Peyer's patch (tissue), 4 donors: ENCODE measurements around the gene CGNL1. TPM values are rescaled to one million over a fixed set of nuclear protein-coding genes. Genes with fewer than 3 reads are reported as not detected.

Experiments
- DNase-seq, 3 donors: peaks; one replicate each; pipeline ENCODE4 v3.0.0-alpha.2; 2017 to 2019
- H3K27ac ChIP-seq, 4 donors: fragments of 200-600 bp; sonication (generic); one replicate each; pipeline ENCODE4 v1.5.1; 2016 to 2019
- H3K27me3 ChIP-seq, 2 donors: fragments of 200-600 bp; sonication (generic); one replicate each; pipeline ENCODE4 v1.5.1; 2019
- H3K36me3 ChIP-seq, 3 donors: fragments of 200-600 bp; sonication (generic); one replicate each; pipeline ENCODE4 v1.5.1; 2016 to 2019
- H3K4me1 ChIP-seq, 4 donors: fragments of 200-600 bp; sonication (generic); one replicate each; pipeline ENCODE4 v1.5.1; 2016 to 2019
- H3K4me3 ChIP-seq, 4 donors: fragments of 200-600 bp; sonication (generic); 1 replicate in 3 of 4; 2 replicates in 1 of 4; pipeline ENCODE4 v1.5.1; 2016 to 2019; ENCODE audit warnings: mild to moderate bottlenecking in 1 of 4
- H3K9me3 ChIP-seq, 4 donors: fragments of 200-600 bp; sonication (generic); one replicate each; pipeline ENCODE4 v1.5.1; 2016 to 2019; ENCODE audit warnings: mild to moderate bottlenecking in 1 of 4
- CTCF ChIP-seq, 6 experiments: fragments of 450-650 bp in 4 of 6; fragments of 200-600 bp in 2 of 6; sonication (generic) in 1 of 6; IDR thresholded peaks; one replicate each; pipeline ENCODE4 v1.5.1; 2017 to 2019; ENCODE audit warnings: antibody characterized with exemption in 6 of 6, mild to moderate bottlenecking in 3 of 6, moderate library complexity in 1 of 6
- POLR2A ChIP-seq, 2 donors: fragments of 450-650 bp; IDR thresholded peaks; one replicate each; pipeline ENCODE4 v1.5.1; 2017; ENCODE audit warnings: antibody characterized with exemption in 2 of 2, mild to moderate bottlenecking in 2 of 2, moderate library complexity in 2 of 2
- total RNA-seq, 4 donors: library from RNA; depleted of rRNA; stranded (reverse); fragments of >200 nt; gene quantifications; one replicate each; pipeline ENCODE4 v1.1.0, GENCODE V29; 2016

Gene CGNL1
- total RNA-seq, 4 donors from 2014 or later: 1.2 to 9.9 (median 2.1) TPM

DNA sequence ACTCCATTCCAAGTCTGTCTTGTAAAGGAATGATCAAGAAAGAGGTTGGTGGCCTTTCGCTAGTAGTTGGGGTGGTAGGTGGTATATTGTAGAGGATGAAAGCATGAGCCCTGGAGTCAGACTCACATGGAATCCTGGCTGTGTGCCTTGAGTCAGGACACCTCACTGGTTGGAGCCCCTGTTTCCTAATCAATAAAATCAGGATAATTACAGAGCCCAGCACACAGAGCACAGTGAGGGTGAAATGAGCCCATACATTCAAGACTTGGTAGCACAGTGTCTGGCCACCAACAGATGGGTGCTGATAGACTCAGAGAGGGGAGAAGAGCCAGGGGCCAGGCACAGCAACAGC, 120.3 kb downstream of the CGNL1 start:
- no peaks in the 10 kb centered on the region for H3K4me1 ChIP-seq
- DNase-seq: no peak
- no peaks in the 10 kb centered on the region for H3K9me3 ChIP-seq
- H3K27me3 ChIP-seq: no peaks in the 10 kb centered on the region
- H3K4me3 ChIP-seq: no peak overlapping the region
- TF ChIP-seq CTCF (IDR thresholded peaks at IDR 0.05): no peak
- TF ChIP-seq POLR2A (IDR thresholded peaks at IDR 0.05): no peak
- H3K27ac ChIP-seq: peak overlapping the region in 2 of 4 donors; percentile 42 to 55
- H3K36me3 ChIP-seq: no peaks in the 10 kb centered on the region

DNA sequence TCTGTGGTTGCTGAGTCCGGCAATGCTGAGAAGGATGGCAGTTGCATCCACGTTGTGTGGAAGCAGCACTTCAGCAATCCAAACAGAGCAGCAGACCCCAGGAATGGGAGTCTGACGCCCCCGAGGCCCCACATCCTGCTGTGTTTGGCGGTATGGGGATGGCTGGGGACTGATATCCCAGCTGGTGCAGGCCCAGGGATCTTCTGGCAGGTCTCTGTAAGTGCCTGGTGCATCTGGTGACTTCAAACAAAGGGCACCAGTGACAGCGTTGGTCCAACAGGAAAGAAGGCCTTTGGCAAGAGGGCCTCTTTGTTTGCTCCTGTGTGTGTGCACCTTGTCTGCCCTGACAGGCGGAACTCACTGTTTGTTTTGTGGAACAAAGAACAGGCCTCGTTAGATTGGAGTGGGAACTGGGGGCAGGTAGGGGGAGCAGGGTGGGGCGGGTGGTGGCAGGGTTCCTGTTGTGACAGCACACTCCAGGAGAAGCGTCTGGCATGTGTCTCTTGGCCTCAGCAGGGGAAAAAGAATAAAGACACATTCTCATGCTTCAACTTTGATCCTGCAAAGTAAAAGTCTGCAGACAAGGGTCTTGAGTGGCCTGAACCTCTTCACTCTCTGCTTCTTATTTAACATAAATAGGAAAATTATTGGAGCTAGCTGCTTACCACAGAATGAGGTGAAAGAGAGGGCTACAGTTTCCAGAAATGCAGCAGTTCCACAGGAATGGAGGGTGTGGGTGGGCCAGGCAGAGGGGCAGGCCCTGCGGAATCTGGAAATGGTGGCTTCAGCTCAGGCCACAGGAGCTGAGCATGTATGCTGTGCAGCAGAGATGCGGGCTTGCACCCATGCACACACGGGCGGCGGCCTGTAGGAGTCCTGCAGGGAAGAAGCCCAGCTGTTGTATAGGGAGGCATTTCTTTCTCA, 120.9 kb downstream of the CGNL1 start:
- H3K27me3 ChIP-seq: no peaks in the 10 kb centered on the region
- no peak overlapping the region for H3K4me3 ChIP-seq
- H3K27ac ChIP-seq: peak overlapping the region in 2 of 4 donors; percentile 42 to 55
- no peaks in the 10 kb centered on the region for H3K9me3 ChIP-seq
- TF ChIP-seq CTCF (IDR thresholded peaks at IDR 0.05) (no peak), POLR2A (IDR thresholded peaks at IDR 0.05) (no peak)
- no peaks in the 10 kb centered on the region for H3K4me1 ChIP-seq
- H3K36me3 ChIP-seq: no peaks in the 10 kb centered on the region
- DNase-seq: peak in 2 of 3 donors; percentile 51 to 55

- peaks cover 0 to 4% (median 0%) of the 10 kb centered on the region in 4 donors for H3K4me1 ChIP-seq
- no peaks in the 10 kb centered on the region for H3K27me3 ChIP-seq
- no peak overlapping the region for H3K27ac ChIP-seq
- no peaks in the 10 kb centered on the region for H3K9me3 ChIP-seq
- no peak for DNase-seq
- H3K36me3 ChIP-seq: no peaks in the 10 kb centered on the region
- no peak overlapping the region for H3K4me3 ChIP-seq
- TF ChIP-seq CTCF (IDR thresholded peaks at IDR 0.05) (no peak), POLR2A (IDR thresholded peaks at IDR 0.05) (no peak)
Measured at GRCh38 chr15:57500256-57500655, 124.0 kb downstream of the CGNL1 start.

DNA sequence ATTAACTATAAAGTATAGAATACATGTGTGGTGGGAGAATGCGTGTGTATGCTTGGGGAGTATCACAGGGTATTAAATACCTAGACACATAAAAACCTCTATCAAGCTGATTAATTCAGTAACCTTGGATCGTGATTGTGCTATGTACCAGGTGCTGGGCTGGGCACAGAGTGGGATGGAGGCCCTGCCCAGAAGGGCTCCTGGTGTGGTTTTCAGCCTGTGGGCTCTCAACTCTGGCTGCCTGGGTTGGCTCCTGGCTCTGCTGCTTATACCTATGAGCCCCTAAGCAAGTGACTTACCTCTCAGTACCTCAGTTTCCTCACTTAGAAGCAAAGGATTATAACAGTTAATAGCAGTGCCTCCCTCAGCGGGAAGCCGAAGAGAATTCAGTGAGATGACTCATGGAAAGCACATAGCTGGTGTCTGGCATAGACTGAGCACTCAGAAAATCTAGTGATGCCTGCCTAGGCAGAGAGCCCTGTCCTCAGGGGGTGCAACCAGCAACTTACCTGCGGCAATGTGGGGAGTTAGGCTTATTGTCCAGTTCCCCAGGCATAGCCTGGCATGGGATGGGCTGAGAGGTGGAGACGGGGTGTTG, 124.8 kb downstream of the CGNL1 start:
- no peak for TF ChIP-seq POLR2A (IDR thresholded peaks at IDR 0.05)
- TF ChIP-seq CTCF (IDR thresholded peaks at IDR 0.05): no peak
- no peaks in the 10 kb centered on the region for H3K36me3 ChIP-seq
- no peak for DNase-seq
- no peak overlapping the region for H3K27ac ChIP-seq
- no peak overlapping the region for H3K4me3 ChIP-seq
- H3K4me1 ChIP-seq: peaks cover 0 to 12% (median 0%) of the 10 kb centered on the region in 4 donors
- H3K9me3 ChIP-seq: no peaks in the 10 kb centered on the region
- no peaks in the 10 kb centered on the region for H3K27me3 ChIP-seq

DNA sequence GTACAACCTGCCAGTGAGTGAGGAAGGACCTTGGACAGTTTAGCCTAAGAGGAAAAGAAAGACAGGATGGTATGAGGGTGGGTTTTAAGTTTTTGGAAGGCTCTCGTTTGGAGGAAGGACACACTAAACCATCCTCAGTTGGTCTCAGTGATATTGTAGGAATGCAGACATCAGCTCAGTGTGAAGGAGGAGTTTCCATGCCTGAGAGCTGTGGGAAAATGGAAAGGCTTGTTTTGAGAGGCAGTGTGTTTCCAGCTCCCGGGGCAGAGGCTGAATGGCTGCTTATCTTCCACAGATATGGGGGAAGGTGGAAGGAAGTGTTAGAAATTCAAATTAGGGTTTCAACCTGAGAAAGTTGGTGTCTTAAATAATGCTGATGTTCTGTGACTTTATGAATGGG, 125.8 kb downstream of the CGNL1 start:
- Histone ChIP-seq H3K9me3 (no peaks in the 10 kb centered on the region), H3K4me3 (no peak overlapping the region), H3K27ac (no peak overlapping the region), H3K27me3 (no peaks in the 10 kb centered on the region), H3K4me1 (peaks cover 0 to 16% (median 0%) of the 10 kb centered on the region in 4 donors), H3K36me3 (no peaks in the 10 kb centered on the region)
- DNase-seq: no peak
- no peak for TF ChIP-seq CTCF (IDR thresholded peaks at IDR 0.05)
- no peak for TF ChIP-seq POLR2A (IDR thresholded peaks at IDR 0.05)
